ENCODE data around the gene CFAP54. TPM values are rescaled to one million over a fixed set of nuclear protein-coding genes. Genes with fewer than 3 reads are reported as not detected.

Gene CFAP54
- total RNA-seq, 2 experiments from 2014 or later: 0.37 to 0.44 TPM

DNA sequence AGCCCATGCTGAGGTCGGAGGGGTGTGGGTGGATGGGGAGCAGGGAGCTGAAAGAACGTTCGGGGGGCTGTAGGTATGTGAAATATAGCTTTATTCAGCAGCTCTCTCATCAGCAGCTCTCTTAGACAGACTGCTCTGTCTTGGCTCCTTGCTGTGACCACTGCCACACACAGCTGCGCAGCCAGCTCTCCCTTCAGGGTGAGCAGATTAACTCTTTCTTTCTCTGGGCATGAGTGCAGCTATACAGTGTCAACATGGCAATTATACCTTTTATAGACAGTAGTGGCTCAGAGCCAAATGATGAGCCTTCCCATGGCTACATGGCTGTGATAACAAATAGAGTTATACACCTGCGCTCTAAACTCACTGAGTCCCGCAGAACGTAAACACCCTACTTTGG lies 280.0 kb downstream of the CFAP54 start:
- Mint-ChIP-seq H3K27ac (no peak overlapping the region), H3K4me1 (no peaks in the 10 kb centered on the region), H3K36me3 (ENCODE audit: low read depth) (no peaks in the 10 kb centered on the region), H3K27me3 (peaks cover 8% of the 10 kb centered on the region), H3K9me3 (ENCODE audit: low read depth) (no peaks in the 10 kb centered on the region), H3K4me3 (no peak overlapping the region)
- intact Hi-C loops (cut with DNase I, micrococcal nuclease): no loop called here
- no peak for ATAC-seq
- CTCF ChIA-PET: no interaction called here
- no peak for DNase-seq
- POLR2A ChIA-PET: interaction anchor here (0.5 kb wide), 1 partner anchor 79 kb away, joined by 4 read pairs; no protein-coding TSS in a partner anchor

DNA sequence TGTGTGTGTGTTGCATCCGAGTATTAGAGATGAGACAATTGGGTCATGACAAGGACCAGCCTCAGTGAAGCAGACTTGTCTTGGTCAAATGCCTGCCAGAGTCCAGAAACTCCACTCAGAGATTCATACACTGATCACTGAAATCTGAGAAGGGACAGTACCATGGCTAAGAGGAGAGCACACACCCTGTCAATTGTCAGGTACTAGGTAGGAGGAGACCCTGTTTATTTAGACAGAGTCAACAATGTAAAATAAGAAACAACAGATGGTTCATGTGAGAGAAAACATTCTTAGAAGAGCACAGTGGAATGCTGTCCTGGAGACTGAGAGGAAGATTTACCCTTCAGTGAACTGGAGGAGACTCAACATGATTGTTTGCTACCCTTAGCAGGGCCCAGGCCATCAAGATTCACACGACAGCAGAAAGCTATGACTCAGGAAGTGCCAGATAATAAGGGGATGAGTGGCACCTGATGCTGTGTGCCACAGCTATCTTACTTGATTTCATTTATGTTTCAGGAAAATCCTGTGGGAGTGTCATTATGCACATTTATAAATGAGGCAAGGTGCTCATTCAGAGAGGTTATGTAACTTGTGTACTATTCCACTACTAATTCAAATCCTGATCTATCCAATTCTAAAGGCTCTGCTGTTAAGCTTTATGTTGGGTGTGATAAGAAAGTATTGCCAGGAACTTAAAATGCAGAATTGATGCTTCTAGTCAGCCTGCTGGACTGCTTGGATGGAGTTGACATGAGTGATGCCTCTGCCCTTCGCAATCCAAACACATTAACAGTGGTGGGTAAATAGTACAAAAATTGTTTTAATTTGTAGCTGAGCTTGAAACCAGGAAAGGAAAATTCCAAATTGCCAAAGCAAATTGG lies 281.1 kb downstream of the CFAP54 start:
- intact Hi-C loops (cut with DNase I, micrococcal nuclease): no loop called here
- CTCF ChIA-PET: no interaction called here
- H3K36me3 Mint-ChIP-seq (ENCODE audit: low read depth): no peaks in the 10 kb centered on the region
- no peak for DNase-seq
- POLR2A ChIA-PET: no interaction called here
- no peaks in the 10 kb centered on the region for H3K9me3 Mint-ChIP-seq (ENCODE audit: low read depth)
- no peak overlapping the region for H3K27ac Mint-ChIP-seq
- no peak for ATAC-seq
- peaks cover 8% of the 10 kb centered on the region for H3K27me3 Mint-ChIP-seq
- no peaks in the 10 kb centered on the region for H3K4me1 Mint-ChIP-seq
- H3K4me3 Mint-ChIP-seq: no peak overlapping the region

DNA sequence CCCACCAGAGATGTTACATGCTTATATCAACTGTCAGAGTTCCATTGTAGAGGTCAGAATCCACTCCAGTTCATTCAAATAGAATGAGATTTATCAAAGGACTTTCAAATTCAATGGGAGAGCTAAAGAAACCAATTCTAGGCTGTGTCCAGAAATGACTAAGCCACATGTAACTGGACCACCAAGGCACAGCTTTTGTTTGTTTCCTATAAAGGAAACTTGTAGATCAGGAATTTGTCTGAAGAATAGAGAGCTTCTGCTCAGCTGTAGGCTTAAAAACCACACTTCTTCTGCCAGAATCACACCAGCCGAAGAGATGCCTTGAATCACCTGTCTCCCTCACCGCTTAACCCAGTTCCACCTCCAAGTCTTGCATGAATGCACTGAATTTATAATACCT lies 283.7 kb downstream of the CFAP54 start:
- H3K9me3 Mint-ChIP-seq (ENCODE audit: low read depth): no peaks in the 10 kb centered on the region
- no peak overlapping the region for H3K4me3 Mint-ChIP-seq
- intact Hi-C loops (cut with DNase I, micrococcal nuclease): no loop called here
- POLR2A ChIA-PET: no interaction called here
- H3K27ac Mint-ChIP-seq: no peak overlapping the region
- no peak for ATAC-seq
- H3K4me1 Mint-ChIP-seq: no peaks in the 10 kb centered on the region
- peaks cover 4% of the 10 kb centered on the region for H3K27me3 Mint-ChIP-seq
- no peaks in the 10 kb centered on the region for H3K36me3 Mint-ChIP-seq (ENCODE audit: low read depth)
- CTCF ChIA-PET: no interaction called here
- DNase-seq: no peak

DNA sequence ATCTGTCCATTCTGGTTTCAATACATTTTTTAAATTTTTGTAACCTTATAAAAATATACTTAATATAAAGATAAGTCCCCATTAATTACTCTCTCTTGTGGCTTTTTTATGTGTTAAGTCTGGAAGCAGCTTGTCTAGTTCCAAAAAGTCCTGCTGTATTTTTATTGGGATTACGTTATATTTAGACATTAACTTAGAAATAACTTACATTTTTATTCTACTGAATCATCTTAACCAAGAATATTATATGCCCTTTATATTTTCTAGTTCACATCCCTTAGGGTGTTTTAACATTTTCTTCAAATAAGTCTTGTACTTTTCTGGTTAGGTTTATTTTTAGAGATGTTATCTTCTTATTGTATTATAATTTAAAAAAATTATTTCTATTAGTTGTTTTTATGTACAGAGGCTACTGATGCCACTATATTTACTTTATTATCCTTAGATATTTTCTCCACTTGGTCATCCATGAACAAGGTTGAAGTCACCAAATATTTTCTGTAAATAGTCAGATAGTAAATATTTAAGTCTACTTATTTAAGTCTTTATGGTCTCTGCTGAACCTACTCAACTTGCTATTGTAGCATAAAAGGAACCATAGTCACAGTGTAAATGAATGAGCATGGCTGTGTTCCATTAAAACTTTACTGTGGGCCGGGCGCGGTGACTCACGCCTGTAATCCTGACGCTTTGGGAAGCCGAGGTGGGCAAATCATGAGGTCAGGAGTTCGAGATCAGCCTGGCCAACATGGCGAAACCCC lies 285.3 kb downstream of the CFAP54 start:
- H3K4me1 Mint-ChIP-seq: no peaks in the 10 kb centered on the region
- intact Hi-C loops (cut with DNase I, micrococcal nuclease): no loop called here
- no peaks in the 10 kb centered on the region for H3K9me3 Mint-ChIP-seq (ENCODE audit: low read depth)
- ChIA-PET CTCF (interaction anchor here (0.7 kb wide), 1 partner anchor 402 kb away, joined by 3 read pairs; no protein-coding TSS in a partner anchor), POLR2A (no interaction called here)
- no peak overlapping the region for H3K27ac Mint-ChIP-seq
- no peak for ATAC-seq
- no peak overlapping the region for H3K4me3 Mint-ChIP-seq
- no peak for DNase-seq
- H3K27me3 Mint-ChIP-seq: peaks cover 2% of the 10 kb centered on the region
- H3K36me3 Mint-ChIP-seq (ENCODE audit: low read depth): no peaks in the 10 kb centered on the region

DNA sequence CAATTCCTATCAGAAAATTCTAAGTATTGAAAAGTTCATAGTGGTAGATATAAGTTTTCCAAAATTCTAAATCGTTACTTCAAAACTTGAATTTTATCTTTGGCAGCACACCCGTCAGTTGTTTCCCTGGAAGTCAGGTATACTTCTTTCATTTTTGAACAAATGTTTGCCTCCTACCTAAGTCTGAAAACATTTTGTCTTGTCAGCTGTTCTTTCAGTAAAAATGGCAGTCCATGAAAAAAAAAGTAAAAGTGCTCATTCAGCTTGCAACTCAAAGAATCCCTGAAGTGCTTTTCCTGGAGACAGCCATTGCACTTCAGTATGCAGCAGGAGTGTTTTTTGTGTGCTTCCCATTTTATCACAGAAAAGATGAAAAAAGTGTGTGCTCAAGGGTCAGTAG lies 287.5 kb downstream of the CFAP54 start:
- intact Hi-C loops (cut with DNase I, micrococcal nuclease): no loop called here
- POLR2A ChIA-PET: no interaction called here
- no peak overlapping the region for H3K4me3 Mint-ChIP-seq
- ATAC-seq: no peak
- H3K27ac Mint-ChIP-seq: no peak overlapping the region
- H3K27me3 Mint-ChIP-seq: peaks cover 2% of the 10 kb centered on the region
- H3K4me1 Mint-ChIP-seq: no peaks in the 10 kb centered on the region
- no peak for DNase-seq
- CTCF ChIA-PET: no interaction called here
- H3K9me3 Mint-ChIP-seq (ENCODE audit: low read depth): no peaks in the 10 kb centered on the region
- no peaks in the 10 kb centered on the region for H3K36me3 Mint-ChIP-seq (ENCODE audit: low read depth)

DNA sequence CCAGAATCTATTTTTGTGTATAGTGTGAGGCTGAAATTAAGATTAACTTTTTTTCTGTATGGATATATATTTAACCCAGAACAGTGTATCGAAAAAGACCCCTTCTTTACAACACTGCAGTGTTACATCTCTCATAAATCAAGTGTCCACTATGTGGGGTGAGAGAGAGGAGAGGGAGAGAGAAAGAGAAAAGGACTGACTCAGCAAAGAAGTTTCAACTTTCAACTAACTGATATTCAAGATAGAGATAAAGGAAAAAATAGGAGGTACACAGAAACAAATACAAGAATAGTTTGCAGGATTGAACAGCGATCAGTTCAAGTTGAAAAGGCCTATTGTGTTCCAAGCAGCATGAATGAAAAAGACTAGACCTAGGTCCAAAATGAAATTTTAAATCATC lies 291.0 kb downstream of the CFAP54 start:
- H3K9me3 Mint-ChIP-seq (ENCODE audit: low read depth): no peaks in the 10 kb centered on the region
- H3K27me3 Mint-ChIP-seq: no peaks in the 10 kb centered on the region
- intact Hi-C loops (cut with DNase I, micrococcal nuclease): no loop called here
- H3K36me3 Mint-ChIP-seq (ENCODE audit: low read depth): no peaks in the 10 kb centered on the region
- H3K27ac Mint-ChIP-seq: no peak overlapping the region
- ChIA-PET CTCF (no interaction called here), POLR2A (no interaction called here)
- no peak overlapping the region for H3K4me3 Mint-ChIP-seq
- DNase-seq (no peak), ATAC-seq (no peak)
- H3K4me1 Mint-ChIP-seq: no peaks in the 10 kb centered on the region

DNA sequence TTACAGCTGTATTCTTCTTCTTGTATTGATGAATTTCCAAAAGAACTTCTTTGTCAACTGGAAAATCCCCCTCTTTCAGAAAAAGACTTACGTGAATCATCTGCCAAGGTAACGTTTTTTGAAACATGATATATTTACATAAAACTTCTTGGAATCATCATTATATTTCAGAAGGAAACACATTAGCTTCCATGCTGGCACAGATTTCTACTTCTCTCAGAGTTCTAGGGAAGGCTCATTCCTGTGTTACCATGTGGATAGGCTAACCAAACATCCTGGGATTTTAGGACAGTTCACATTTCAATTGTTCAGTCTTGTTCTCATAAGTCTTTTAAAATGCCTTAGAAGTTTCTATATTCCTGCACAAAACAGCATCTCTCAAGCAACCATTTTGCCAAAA lies 297.4 kb downstream of the CFAP54 start:
- H3K4me3 Mint-ChIP-seq: no peak overlapping the region
- H3K27me3 Mint-ChIP-seq: peaks cover 1% of the 10 kb centered on the region
- intact Hi-C loops (cut with DNase I, micrococcal nuclease): no loop called here
- no peaks in the 10 kb centered on the region for H3K4me1 Mint-ChIP-seq
- no peaks in the 10 kb centered on the region for H3K36me3 Mint-ChIP-seq (ENCODE audit: low read depth)
- DNase-seq: no peak
- POLR2A ChIA-PET: no interaction called here
- no peak overlapping the region for H3K27ac Mint-ChIP-seq
- CTCF ChIA-PET: interaction anchor here (0.7 kb wide), 1 partner anchor 158 kb away, joined by 3 read pairs; no protein-coding TSS in a partner anchor
- no peak for ATAC-seq
- H3K9me3 Mint-ChIP-seq (ENCODE audit: low read depth): no peaks in the 10 kb centered on the region

DNA sequence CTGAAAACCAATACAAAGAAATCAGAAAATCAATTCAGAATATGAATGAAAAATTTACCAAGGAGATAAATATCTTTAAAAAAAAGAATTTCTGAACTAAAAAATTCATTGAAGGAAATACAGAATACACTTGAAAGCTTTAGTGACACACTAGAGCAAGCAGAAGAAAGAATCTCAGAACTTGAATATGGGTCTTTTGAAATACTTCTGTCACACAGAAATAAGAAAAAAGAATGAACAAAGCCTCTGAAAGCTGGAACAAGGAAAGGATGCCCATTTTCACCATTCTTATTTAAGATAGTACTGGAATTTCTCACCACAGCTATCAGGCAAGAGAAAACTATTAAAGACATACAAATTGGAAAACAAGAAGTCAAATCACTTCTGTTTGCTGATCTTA lies 314.6 kb downstream of the CFAP54 start:
- Mint-ChIP-seq H3K4me1 (no peaks in the 10 kb centered on the region), H3K4me3 (no peak overlapping the region), H3K36me3 (ENCODE audit: low read depth) (no peaks in the 10 kb centered on the region), H3K27me3 (peaks cover 5% of the 10 kb centered on the region), H3K9me3 (ENCODE audit: low read depth) (peaks cover 11% of the 10 kb centered on the region), H3K27ac (no peak overlapping the region)
- DNase-seq (no peak), ATAC-seq (no peak)
- POLR2A ChIA-PET: no interaction called here
- CTCF ChIA-PET: no interaction called here
- intact Hi-C loops (cut with DNase I, micrococcal nuclease): no loop called here

DNA sequence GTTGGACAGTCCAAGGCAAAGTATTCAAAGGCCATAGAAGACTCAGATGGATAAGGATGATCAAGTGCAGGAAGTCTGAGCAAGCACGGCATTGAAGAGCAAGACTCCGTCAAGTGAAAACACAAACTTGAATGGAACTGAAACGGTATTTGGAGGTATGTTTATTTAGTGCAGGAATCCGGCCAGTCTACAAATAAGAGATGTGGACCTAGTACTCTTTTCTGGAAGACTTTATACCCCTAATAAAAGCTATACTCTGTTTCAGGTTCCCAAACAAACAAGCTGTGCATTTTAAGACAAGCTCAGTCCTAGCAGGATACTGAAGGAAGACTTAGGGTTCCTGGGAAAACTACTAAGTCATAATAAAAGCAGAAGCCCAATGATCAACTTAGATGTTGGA lies 316.9 kb downstream of the CFAP54 start:
- ATAC-seq: no peak
- peaks cover 11% of the 10 kb centered on the region for H3K9me3 Mint-ChIP-seq (ENCODE audit: low read depth)
- no peaks in the 10 kb centered on the region for H3K27me3 Mint-ChIP-seq
- no peaks in the 10 kb centered on the region for H3K36me3 Mint-ChIP-seq (ENCODE audit: low read depth)
- no peaks in the 10 kb centered on the region for H3K4me1 Mint-ChIP-seq
- H3K4me3 Mint-ChIP-seq: no peak overlapping the region
- DNase-seq: no peak
- H3K27ac Mint-ChIP-seq: no peak overlapping the region
- CTCF ChIA-PET: no interaction called here
- intact Hi-C loops (cut with DNase I, micrococcal nuclease): no loop called here
- POLR2A ChIA-PET: no interaction called here

DNA sequence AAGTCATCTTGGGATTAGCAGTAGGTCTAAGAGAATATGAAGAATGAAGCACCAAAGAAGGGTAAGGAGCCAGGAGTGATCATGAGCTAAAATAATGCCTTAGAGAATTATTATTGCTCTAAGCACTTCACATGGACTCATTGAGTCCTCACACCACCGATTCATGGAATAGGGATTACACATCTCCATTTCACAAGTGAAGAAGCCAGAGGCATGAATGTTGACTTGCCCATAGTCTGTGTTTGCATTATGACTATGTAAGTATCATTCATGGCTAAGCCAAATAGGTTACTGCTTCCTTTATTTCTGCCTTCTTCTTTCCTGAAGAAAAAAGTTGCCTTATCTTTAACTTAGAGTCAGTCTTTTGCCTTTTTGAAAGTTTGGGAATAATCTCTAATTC lies 318.4 kb downstream of the CFAP54 start:
- Mint-ChIP-seq H3K27me3 (no peaks in the 10 kb centered on the region), H3K9me3 (ENCODE audit: low read depth) (peaks cover 11% of the 10 kb centered on the region), H3K4me1 (no peaks in the 10 kb centered on the region), H3K36me3 (ENCODE audit: low read depth) (no peaks in the 10 kb centered on the region), H3K4me3 (no peak overlapping the region), H3K27ac (no peak overlapping the region)
- ChIA-PET POLR2A (no interaction called here), CTCF (no interaction called here)
- intact Hi-C loops (cut with DNase I, micrococcal nuclease): no loop called here
- no peak for ATAC-seq
- DNase-seq: no peak

DNA sequence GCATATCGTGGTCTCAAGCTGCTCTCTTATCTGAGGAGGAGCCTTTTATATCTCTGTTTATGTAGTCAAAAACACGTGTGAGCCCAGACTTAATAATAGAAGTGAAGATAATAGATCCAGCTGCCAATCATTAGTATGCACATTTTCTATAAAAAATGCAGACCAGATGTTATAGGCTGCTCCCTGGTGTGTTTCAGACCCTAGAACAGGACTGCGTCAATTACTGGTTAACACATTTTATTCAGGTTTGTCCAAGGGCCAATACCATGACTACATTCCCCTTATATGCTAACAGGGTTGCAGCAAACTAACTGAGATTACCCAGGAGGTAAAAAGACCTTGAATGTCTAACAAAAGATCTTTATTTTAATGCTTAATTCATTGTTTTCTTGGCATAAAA lies 319.2 kb downstream of the CFAP54 start:
- H3K27me3 Mint-ChIP-seq: no peaks in the 10 kb centered on the region
- H3K27ac Mint-ChIP-seq: no peak overlapping the region
- ATAC-seq: no peak
- no peaks in the 10 kb centered on the region for H3K36me3 Mint-ChIP-seq (ENCODE audit: low read depth)
- H3K9me3 Mint-ChIP-seq (ENCODE audit: low read depth): peaks cover 9% of the 10 kb centered on the region
- intact Hi-C loops (cut with DNase I, micrococcal nuclease): no loop called here
- DNase-seq: no peak
- H3K4me1 Mint-ChIP-seq: no peaks in the 10 kb centered on the region
- CTCF ChIA-PET: no interaction called here
- no peak overlapping the region for H3K4me3 Mint-ChIP-seq
- POLR2A ChIA-PET: no interaction called here

DNA sequence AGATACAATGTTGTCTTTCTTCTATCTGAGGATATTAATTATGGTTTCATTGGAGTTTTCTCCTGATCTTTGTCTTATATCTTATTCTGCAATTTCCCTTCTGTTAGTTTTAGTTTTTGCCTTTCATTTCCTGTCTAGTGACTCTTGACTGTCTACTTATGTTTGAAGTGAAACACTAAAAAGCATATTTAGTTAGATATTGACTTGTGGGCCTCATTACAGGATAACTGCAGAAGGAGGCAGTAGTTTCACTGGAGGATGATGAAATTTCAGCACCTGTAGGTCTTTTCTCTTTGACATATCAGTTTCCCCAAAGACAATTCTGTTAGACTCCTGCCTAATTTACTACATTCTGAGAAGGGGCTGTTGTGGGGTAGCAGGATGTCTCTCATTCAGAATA lies 320.1 kb downstream of the CFAP54 start:
- intact Hi-C loops (cut with DNase I, micrococcal nuclease): no loop called here
- Mint-ChIP-seq H3K4me1 (no peaks in the 10 kb centered on the region), H3K36me3 (ENCODE audit: low read depth) (no peaks in the 10 kb centered on the region), H3K9me3 (ENCODE audit: low read depth) (peaks cover 4% of the 10 kb centered on the region), H3K27me3 (no peaks in the 10 kb centered on the region), H3K4me3 (no peak overlapping the region), H3K27ac (no peak overlapping the region)
- DNase-seq (no peak), ATAC-seq (no peak)
- ChIA-PET CTCF (no interaction called here), POLR2A (no interaction called here)
